SU-DHL-6 (cell line): ENCODE data around the gene VARS1.

Source experiments
- EZH2phosphoT487 ChIP-seq: fragments of 200-600 bp; sonication (generic), shearing (Covaris generic); conservative IDR thresholded peaks from 2 replicates; pipeline ENCODE4 v1.6.1; 2018; ENCODE audit warnings: mild to moderate bottlenecking, antibody characterized with exemption, low read length, moderate library complexity, mixed read lengths
- TF ChIP-seq, protein P1 (sequence below): fragments of 200-600 bp; sonication (generic); IDR thresholded peaks from one replicate; pipeline ENCODE4 v1.5.1; 2017; ENCODE audit warnings: antibody characterized with exemption, mild to moderate bottlenecking, low read length, moderate library complexity; ENCODE audit not compliant: insufficient read depth, poor library complexity, severe bottlenecking

DNA sequence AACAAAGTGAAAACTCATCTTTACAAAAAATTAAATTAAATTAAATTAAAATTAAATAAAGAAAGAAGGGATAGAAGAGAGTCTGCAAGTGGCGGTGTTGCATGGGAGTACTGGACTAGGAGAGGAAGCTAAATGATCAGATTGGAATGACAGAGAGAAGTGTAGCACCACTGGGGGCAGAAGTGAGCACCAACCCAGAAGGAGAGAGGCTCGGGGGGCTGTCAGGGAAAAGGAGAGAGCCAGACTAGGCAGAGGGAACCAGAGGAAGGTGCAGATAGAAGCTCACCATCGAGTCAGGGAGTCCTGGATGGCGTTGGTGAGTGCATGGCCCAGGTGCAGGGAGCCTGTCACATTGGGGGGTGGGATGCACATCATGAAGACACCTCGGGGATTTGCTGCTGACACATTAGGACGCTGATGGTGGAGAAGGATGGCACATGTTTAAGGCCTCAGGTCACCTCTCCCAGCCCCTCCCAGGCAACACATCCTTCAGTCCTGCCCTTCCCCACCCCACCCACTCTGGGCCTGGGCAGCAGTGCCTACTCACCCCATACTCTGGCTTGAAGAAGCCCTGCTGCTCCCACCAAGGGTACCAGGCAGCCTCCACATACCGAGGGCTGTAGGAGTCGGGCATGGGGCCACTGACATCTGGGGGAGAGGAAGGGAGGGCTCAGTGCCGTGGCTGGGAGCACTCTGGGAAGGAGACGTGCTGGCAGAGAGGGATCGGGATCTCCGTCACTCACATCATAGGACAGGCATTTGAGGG lies 4.0 kb downstream of the VARS1 start:
- TF ChIP-seq, protein P1, sequence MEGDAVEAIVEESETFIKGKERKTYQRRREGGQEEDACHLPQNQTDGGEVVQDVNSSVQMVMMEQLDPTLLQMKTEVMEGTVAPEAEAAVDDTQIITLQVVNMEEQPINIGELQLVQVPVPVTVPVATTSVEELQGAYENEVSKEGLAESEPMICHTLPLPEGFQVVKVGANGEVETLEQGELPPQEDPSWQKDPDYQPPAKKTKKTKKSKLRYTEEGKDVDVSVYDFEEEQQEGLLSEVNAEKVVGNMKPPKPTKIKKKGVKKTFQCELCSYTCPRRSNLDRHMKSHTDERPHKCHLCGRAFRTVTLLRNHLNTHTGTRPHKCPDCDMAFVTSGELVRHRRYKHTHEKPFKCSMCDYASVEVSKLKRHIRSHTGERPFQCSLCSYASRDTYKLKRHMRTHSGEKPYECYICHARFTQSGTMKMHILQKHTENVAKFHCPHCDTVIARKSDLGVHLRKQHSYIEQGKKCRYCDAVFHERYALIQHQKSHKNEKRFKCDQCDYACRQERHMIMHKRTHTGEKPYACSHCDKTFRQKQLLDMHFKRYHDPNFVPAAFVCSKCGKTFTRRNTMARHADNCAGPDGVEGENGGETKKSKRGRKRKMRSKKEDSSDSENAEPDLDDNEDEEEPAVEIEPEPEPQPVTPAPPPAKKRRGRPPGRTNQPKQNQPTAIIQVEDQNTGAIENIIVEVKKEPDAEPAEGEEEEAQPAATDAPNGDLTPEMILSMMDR, result peak; percentile 85
- TF ChIP-seq EZH2phosphoT487, result no peak
